HG02610 (cell line): ENCODE measurements around the gene TSC1.
"Not testable (repeated sequence)": the region's sequence is repeated elsewhere in the genome, so short reads cannot be mapped to it uniquely, and the experiment has no call there.

Experiments used
- ATAC-seq: cut with Tn5 transposase; IDR thresholded peaks from one replicate; pipeline ENCODE4 v1.9.1; 2021; ENCODE audit warnings: mild to moderate bottlenecking, moderate library complexity; ENCODE audit not compliant: unreplicated experiment

The TSC1 gene

DNA sequence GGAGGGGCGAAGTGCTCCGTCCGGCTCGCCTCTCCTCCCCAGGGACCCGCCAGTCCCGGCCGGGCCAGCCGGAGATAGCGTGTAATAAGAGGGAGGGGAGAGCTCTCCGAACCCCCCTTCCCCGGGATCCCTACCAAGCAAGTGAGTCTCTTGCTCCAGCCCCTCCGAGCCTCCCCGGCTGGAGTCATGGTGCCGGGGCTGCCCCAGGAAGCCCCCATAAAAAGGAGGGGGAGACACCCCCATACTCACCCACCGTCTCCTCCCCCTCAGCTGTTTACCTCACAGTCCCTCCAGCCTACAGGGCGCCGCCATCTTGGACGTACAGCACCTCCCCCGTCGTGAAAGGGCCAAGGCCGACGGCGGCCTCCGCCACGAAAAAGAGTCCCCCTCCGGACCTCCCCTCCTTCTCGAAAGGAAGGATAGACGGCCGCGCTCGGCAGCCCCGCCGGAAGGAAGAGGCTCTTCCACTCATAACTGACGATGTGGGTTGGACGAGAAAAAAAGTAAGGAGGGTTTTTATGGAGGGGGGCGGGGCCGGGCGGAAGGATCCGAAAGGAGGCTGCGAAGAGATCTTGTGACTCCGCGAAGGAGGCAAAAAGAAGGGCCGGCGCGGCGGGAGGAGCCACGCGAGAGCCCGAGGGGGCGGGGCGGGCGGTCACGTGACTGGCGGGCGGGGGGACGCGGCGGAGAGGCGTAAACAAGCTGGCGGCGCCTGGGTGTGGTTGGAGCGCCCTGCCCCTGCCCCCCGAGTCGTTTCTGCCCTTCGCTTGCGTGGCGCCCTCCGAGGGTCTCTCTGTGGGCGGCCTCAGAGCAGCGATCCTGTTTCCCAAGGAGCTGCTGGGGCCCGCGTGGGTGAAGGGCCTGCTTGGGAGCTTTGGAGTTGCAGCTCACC lies at the start of gene TSC1:
TSS of gene TSC1 (minus strand) at position 323 of the 892 bp plus-strand sequence. CDS start 15,744 bp downstream, outside the sequence.
- peak; percentile 68 for ATAC-seq

DNA sequence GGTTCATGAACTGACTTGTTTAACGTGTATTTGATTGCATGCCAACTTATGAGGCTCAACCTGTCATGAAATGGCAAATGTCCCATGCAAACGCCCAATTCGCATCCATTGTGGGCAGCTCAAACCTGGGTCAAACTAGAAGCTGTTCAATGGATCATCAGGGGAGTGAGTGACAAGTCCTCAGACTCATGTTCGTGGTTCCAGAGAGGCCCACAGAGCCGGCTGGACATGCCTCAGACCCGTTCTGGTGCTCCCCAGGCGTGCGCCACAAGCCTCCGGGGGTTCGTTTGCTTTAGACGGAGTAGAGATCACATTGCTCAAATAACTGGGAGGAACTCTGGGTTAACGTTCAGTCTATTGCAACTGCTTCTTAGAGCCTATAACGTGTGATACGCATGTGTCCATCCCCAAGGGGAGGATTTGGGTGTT lies 49.1 kb upstream of the TSC1 start:
- no peak for ATAC-seq

DNA sequence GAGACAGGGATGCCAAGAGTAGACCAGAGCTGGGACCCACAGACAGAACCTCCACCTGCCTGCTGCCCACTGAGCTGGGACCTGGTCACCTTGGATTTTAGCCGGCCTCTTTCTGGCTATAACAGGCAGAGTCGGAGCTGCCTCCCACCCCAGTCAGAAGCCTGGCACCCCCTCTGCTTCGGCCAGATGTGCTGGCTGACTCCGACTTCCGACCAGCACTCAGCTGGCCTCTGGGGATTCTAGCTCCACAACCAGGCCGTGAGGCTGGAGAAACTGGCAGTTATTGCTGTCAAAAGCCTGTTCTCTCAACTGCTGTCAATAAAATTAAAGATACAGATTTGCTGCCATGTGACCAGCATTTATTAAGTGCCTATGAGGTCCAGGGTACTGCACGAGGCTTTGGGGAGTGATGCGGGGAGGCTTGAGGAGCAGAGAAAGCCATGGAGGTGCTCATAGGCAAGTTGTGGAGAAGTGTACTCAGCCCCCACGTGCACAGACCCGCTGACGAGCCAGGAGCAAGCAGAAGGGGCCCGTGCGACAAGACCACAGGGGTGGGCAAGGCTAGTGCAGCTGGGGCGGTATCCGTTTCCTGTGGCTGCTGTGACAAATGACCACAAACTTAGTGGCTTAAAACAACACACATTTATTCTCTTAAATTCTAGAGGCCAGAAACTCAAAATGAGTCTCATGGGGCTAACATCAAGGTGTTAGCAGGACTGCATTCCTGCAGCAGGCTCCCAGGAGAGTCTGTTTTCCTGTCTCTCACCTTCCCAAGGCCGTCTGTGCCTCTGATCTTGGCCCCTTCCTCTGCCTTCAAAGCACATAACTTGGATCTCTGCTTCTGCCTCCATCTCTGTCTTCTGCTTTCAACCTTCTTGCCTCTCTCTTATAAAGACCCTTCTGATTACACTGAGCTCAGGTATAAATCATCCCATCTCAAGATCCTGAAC lies 47.2 kb upstream of the TSC1 start:
- ATAC-seq, result no peak

DNA sequence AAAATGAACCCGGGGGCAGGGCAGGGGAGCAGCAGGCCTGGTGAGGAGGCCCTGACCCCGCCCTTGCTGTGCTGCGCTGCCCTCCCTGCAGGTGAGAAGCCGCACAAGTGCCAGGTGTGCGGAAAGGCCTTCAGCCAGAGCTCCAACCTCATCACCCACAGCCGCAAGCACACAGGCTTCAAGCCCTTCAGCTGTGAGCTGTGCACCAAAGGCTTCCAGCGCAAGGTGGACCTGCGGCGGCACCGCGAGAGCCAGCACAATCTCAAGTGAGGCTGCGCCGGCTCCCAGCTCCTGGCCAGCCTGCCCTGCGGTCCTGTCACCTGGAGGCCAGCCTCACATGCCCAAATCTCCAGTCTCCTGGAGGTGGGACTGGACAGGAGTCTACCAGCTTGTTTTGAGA lies 46.4 kb upstream of the TSC1 start:
- no peak for ATAC-seq

DNA sequence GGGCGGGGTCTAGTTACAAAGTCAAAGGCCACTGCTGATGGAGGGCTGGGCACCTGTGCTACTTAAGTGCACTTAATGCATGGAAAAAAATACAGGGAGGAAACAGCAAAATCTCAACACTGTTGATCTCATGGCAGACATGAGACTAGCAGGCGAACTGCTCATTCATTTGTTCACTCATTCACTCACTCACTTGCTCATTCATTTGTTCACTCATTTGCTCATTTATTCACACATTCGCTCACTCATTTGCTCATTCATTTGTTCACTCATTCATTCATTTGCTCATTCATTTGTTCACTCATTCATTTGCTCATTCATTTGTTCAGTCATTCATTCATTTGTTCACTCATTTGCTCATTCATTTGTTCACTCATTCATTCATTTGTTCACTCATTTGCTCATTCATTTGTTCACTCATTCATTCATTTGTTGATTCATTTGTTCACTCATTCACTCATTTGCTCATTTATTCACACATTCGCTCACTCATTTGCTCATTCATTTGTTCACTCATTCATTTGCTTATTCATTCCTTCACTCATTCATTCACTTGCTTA lies 45.7 kb upstream of the TSC1 start:
- ATAC-seq, result not testable (repeated sequence)

DNA sequence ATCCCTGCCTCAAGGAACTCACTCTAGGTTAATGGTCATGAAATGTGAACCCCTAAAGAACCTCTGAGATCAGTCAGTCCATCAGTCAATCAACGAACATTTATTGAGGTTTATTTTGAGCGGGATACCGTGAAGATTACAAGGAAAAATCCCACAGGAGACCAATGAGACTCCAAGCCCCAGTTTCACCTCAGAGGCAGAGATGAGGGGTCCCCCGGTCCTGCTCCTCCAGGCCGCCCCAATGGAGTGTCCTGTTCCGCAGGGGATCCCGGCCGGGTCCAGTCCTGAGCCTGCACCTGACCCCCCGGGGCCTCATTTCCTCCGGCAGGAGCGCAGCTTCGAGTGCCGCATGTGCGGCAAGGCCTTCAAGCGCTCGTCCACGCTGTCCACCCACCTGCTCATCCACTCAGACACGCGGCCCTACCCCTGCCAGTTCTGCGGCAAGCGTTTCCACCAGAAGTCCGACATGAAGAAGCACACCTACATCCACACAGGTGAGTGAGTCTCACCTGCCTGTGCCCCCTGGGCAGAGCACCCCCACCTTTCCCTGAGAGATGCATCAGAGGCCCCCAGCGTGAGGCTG lies 45.1 kb upstream of the TSC1 start:
- no peak for ATAC-seq

DNA sequence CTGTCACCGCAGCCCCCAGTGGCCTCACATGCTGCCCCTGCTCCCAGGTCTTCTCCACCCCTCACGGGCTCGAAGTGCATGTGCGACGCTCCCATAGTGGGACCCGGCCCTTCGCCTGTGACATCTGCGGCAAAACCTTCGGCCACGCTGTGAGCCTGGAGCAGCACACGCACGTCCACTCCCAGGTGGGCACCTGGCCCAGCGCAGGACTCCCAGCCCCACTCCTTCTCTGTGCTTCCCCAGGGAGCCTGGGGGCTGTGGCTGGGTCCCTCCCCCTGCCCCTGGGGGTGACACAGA lies 44.5 kb upstream of the TSC1 start:
- no peak for ATAC-seq

DNA sequence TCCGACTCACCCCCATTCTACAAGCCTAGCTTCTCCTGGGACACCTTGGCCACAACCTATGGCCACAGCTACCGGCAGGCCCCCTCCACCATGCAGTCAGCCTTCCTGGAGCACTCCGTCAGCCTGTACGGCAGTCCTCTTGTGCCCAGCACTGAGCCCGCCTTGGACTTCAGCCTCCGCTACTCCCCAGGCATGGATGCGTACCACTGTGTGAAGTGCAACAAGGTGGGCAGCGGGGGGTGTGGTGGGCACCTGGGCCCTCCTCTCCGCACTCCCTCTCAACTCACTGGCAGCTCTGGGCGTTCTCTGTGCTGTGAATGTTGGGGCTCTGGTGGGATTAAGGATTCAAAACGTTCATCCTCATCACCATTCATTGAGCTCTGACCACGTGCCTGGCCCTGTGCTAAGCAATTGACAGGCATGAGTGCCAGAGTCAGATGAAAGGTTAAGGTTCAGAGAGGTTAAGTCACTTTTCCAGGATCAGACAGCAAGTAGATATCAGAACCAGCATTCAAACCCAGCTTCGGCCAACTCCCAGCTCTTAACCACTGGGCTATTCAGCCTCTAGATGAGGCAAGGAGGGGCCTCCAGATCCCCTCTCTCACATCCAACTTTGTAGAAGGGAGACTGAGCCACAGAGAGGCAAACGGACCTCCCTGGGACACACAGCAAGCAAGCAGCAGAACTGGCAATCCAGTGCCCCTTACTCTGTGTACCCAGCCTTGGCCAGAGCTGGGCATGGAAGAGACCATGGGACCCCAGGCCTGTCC lies 44.0 kb upstream of the TSC1 start:
- no peak for ATAC-seq

DNA sequence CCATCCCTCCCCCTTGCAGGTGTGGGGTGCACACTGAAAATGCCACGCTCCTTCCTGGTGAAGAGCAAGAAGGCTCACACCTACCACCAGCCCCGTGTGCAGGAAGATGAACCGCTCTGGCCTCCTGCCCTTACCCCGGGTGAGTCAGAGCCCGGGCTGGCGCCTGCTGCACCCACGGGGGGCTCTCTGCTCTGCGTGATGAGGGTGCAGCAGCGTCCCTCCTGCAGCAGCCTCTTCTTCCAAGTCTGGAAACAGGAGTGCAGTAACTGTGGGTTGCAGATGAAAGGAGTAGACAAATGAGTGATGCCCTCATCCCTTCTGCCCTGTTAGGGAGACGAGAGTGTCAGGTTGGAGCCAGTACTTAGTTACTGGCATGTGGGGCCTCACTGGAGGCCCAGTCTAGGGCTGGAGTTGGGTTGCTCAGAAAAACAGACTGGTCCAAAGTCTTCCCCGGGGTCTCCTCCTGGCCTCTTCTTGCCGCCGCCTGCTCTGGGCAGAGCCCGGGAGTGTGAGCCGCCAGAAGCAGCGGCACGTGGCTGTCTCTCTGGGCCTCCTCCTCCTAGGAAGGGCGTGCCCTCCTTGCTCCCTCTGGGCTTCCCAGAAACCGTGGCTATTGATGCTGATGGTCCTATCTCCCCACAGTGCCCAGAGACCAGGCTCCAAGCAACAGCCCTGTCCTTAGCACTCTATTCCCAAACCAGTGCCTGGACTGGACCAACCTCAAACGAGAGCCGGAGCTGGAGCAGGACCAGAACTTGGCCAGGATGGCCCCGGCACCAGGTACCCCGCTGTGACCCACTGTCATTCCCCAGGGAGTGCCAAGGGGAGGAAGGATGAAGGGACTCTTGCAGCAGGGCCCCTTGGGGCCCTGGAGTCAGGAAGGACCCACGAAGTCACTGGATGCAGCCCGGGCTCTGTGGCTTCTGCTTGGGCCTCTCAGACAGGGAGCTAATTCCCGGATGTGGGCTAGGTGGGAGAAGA lies 42.5 kb upstream of the TSC1 start:
- ATAC-seq, result no peak

DNA sequence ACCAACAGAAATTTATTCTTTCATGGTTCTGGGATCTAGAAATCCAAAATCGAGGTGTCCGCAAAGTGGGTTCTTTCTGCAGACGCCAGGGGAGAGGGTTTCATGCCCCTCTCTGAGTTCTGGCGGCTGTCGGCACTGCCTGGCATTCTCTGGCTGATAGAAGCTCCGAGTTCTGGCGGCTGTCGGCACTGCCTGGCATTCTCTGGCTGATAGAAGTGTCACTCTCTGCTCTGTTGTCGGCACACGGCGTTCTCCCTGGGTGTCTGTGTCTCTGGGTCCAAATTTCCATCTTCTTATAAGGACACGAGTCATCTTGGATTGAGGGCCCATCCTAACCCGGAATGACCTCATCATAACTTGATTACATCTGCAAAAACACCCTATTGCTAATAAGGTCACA lies 41.7 kb upstream of the TSC1 start:
- no peak for ATAC-seq

DNA sequence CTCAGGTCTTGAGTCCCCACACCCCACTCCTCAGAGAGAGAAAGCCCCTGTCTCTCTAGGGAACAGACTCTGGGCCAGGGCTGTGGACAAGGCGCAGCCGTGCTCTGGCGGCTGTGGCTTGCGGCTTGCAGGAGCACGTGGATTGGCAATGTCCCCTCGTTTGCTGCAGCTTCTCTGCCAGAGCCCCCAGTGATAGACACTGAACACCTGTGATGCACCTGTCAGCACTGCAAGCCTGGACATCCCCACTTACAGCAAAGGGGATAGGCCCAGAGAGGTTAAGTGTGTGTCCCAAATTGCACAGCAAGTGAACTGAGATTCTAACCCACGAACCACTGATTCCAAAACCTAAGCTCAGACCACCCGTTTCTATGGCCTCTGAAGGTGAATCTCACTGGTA lies 41.1 kb upstream of the TSC1 start:
- ATAC-seq, result no peak

DNA sequence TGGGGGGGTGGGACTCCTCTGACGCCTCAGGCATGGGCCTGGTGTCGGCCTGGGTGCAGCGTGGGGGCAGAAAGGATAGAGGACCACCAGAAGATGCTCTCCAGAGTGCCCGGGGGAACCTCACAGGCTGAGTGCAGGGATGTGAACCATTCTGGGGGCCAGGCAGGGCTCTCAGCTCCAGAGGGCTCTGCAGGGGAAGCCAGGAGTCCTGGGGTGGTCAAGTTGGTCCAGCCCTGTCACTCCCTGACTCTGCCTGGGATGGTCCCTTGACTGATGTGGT lies 40.6 kb upstream of the TSC1 start:
- no peak for ATAC-seq

DNA sequence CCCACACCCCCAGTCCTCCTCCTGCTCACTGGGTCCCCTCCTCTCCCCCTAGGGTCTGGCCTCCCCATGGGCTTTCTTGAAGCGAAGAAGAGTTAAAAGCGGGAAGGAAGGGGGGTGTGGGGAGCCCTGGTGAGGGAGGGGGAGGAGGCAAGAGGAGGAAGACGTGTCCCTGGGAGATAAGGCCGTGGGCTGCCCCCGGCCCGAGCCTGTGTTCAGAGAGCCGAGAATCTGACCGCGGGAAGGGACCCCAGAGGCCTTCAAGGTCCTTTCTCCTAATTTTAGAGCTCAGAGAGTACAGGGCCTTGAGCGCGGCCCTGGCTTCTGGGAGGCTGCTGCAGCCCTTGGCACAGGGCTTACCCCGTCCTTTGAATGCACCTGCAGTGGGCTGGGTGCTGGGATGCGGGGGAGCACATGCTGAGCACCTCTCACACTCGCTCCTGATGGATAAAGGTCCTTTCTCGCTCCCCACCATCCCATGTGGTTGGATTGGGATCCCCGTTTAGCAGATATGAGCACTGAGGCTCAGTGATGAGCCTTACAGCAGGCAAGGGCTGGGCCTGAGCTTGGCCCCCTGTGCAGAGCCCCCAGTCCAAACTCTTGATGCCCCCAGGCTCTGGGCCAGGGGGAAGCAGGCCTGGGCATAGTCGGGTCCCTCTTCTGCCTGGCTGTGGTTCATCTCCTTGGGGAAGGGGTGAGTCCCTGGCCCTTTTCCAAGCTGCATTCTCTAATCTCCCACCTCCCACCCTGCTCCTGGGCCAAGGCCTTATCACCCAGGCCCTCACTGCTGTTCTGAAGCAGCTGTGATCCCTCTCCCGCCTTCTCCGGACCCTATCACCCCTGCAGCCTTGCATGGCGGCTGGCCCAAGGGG lies 40.0 kb upstream of the TSC1 start:
- ATAC-seq, result no peak

DNA sequence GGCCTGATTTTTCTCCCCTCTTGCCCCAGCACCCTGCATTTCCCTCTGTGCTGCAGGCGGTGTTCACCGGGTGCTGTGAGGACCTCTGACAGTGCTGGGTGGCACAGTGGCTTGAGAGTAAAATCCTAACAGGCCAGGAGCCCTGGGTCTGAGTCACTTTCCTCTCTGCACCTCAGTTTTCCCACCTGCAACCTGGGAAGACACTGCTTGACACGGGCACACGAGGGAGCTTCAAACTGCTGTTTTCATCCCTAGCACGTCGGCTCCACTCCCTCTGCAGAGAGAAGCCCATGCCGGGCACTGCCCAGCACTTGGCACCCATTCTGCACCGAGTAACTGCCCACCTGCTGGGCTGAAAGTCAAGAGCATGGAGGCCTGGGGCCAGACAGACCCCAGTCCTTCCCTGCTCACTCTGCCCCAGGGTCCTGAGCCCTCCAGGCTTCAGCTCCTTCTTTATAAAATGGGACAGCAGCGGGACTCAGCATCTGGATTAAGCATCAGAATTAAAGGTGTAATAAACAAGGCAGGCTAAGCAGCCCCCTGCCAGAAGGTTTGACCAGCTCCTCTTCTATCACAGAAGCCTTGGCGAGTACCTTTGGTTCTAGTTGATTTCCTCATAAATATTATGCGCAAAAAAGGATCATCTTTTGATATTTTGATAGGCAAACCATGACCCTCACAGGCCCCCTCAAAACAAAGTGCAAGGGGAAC lies 39.2 kb upstream of the TSC1 start:
- ATAC-seq, result no peak

DNA sequence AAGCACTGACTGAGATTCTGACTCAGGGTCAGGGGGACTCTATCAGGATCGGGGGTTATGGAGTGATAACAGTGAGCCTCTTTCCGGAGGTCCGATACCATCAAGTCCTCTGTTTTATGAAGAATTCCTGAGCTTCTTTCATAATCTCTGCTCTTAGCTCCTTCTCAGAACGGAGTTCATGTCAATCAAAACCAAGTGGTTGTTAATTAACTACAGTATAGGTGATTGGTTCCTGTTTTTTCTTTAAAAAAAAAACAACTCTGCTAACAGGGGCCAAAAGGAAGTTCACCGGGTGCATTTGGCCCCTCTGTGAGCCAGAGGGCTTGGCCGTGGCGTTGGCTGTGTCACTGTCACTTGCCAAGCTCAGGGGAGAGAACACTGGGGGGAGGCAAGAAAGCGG lies 38.0 kb upstream of the TSC1 start:
- ATAC-seq, result no peak

DNA sequence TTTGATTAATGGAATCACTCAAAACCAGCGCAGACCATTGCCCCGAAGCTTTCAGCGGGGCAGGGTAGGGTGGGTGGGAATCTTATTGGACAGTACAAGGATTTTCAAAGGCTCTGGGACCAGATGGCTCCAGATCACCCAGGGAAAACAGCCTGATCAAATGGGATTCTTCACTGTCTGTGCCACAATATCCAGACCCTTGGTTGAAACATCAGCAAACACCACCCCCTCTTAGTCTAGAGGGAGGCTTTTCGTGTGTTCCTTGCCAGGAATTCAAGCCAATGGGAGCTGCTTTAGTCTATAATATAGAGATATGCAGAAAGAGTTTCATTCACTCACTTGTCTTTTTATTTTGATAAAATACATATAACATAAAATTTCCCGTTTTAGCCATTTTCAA lies 35.7 kb upstream of the TSC1 start:
- no peak for ATAC-seq

DNA sequence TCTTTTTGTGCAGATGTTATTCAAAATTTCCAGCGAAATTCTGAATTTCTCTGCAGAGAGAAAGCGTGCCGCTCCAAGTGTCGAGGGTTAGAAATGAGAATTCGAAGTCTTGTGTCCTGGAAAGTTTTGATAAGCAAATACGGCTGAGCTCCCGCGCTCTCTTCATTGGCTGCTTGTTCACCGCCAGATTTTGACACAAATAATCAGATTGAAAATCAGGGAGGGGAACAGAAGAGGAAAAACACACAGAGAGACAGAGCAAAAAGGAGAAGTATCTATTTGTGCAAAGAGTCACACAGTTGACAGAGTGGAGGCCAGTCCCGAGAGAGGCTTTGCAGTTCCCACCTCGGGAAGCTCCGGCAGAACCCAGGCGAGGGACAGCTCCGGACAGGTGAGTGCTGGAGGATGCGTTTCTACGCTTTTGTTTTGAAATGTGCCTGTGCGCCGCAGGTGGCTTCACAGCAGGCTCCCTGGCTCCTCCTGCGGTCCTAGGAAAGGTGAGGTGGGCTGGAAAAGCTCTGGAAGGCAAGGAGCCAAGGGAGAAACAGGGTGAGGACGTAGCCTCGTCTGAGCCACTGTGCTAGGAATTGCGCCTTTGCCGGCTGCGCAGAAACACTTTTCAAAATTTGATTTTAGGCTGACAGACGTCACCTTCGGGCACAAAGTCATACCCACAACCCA lies 34.2 kb upstream of the TSC1 start, which contains the start of gene GFI1B:
TSS of gene GFI1B (plus strand) at position 244 of the 681 bp plus-strand sequence. CDS start 7,985 bp downstream, outside the sequence.
- ATAC-seq, result no peak
